K562 (cell line): ENCODE results near the gene ANKLE1. TPM values are rescaled to one million over a fixed set of nuclear protein-coding genes. Genes with fewer than 3 reads are reported as not detected.
A peak's percentile ranks its signal among the peaks of the same experiment; 100 is the strongest.

Source experiments
- BHLHE40 ChIP-seq: IDR thresholded peaks from 2 replicates; pipeline ENCODE4 v1.6.1; 2011; ENCODE audit warnings: low read length, improper control_type of control experiment
- ELF2 ChIP-seq: fragments of 250-450 bp; sonication (Bioruptor Pico); IDR thresholded peaks from 2 replicates; pipeline ENCODE4 v1.5.0; 2021; ENCODE audit warnings: mild to moderate bottlenecking
- FOXP1 ChIP-seq: sonication (generic); formaldehyde crosslinking; IDR thresholded peaks from 2 replicates; pipeline ENCODE4 v1.8.0; 2022; ENCODE audit warnings: mild to moderate bottlenecking, missing genetic modification reagents
- HSF4 ChIP-seq: fragments of 250-450 bp; sonication (Bioruptor Pico); IDR thresholded peaks from 2 replicates; pipeline ENCODE4 v2.1.2; 2022; ENCODE audit warnings: mild to moderate bottlenecking, moderate library complexity, borderline replicate concordance
- ID3 ChIP-seq, 2 experiments: fragments of 250-450 bp in 1 of 2; fragments of 450-650 bp in 1 of 2; sonication (Bioruptor Pico) in 1 of 2; IDR thresholded peaks; 2 replicates each; pipeline versions ENCODE4 v1.6.1 to v1.8.0; 2016 to 2021; ENCODE audit warnings: mild to moderate bottlenecking in 2 of 2, moderate library complexity in 2 of 2, missing compliant biosample characterization in 1 of 2, missing genetic modification characterization in 1 of 2
- KLF10 ChIP-seq: fragments of 250-450 bp; sonication (Bioruptor Pico); IDR thresholded peaks from 2 replicates; pipeline ENCODE4 v1.6.1; 2021; ENCODE audit warnings: matching md5 sums
- MAFF ChIP-seq: IDR thresholded peaks from 2 replicates; pipeline ENCODE4 v1.6.1; 2012; ENCODE audit warnings: low read length, improper control_type of control experiment
- MAFK ChIP-seq: IDR thresholded peaks from 2 replicates; pipeline ENCODE4 v1.6.1; 2011; ENCODE audit warnings: low read length, improper control_type of control experiment
- NR1H2 ChIP-seq: sonication (generic); formaldehyde crosslinking; IDR thresholded peaks from 2 replicates; pipeline ENCODE4 v1.4.0; 2020; ENCODE audit warnings: mild to moderate bottlenecking, missing genetic modification reagents
- POLR2H ChIP-seq: IDR thresholded peaks from 2 replicates; pipeline ENCODE4 v1.6.1; 2016; ENCODE audit warnings: missing genetic modification characterization, low read depth, mild to moderate bottlenecking, control low read depth, missing compliant biosample characterization, moderate library complexity
- PTTG1 ChIP-seq: fragments of 450-650 bp; IDR thresholded peaks from 2 replicates; pipeline ENCODE4 v1.6.1; 2016; ENCODE audit warnings: low read depth, mild to moderate bottlenecking, missing genetic modification characterization, missing compliant biosample characterization
- RBFOX2 ChIP-seq: fragments of 200-400 bp; formaldehyde crosslinking; IDR thresholded peaks from 2 replicates; pipeline ENCODE4 v1.6.1; 2017; ENCODE audit warnings: low read depth, mild to moderate bottlenecking, low read length, moderate library complexity
- RBM25 ChIP-seq: fragments of 200-400 bp; formaldehyde crosslinking; IDR thresholded peaks from 2 replicates; pipeline ENCODE4 v1.6.1; 2018; ENCODE audit warnings: low read length, low read depth, moderate library complexity; ENCODE audit not compliant: severe bottlenecking
- SAP30 ChIP-seq: fragments of 200-600 bp; sonication (generic); IDR thresholded peaks from 2 replicates; pipeline ENCODE4 v1.6.1; 2012; ENCODE audit warnings: borderline replicate concordance, low read depth, mild to moderate bottlenecking, moderate library complexity, low read length, control low read depth, inconsistent platforms; ENCODE audit not compliant: insufficient read depth, poor library complexity, severe bottlenecking
- SRSF1 ChIP-seq: fragments of 200-400 bp; formaldehyde crosslinking; IDR thresholded peaks from 2 replicates; pipeline ENCODE4 v1.6.1; 2017; ENCODE audit warnings: mild to moderate bottlenecking, low read depth, low read length, moderate library complexity
- U2AF1 ChIP-seq: fragments of 200-400 bp; formaldehyde crosslinking; optimal IDR thresholded peaks from 2 replicates; pipeline ENCODE3; 2017; ENCODE audit warnings: mild to moderate bottlenecking, low read depth, low read length, moderate library complexity
- ZEB2 ChIP-seq: fragments of 450-650 bp; IDR thresholded peaks from 2 replicates; pipeline ENCODE4 v1.6.1; 2016
- ZFP91 ChIP-seq: sonication (generic); formaldehyde crosslinking; IDR thresholded peaks from 2 replicates; pipeline ENCODE4 v1.8.0; 2022; ENCODE audit warnings: mild to moderate bottlenecking, missing genetic modification reagents
- polyA plus RNA-seq, 8 experiments: library from polyadenylated mRNA; depleted of rRNA in 4 of 8; stranded (reverse) in 5 of 8; unstranded in 3 of 8; fragments of >200 nt; fragmentation: Nextera tagmentation in 2 of 8; fragmentation: Illumina TruSeq in 1 of 8; extraction: Ambion mirVana in 2 of 8; extraction: Trizol in 1 of 8; gene quantifications; 2 replicates each; pipeline versions ENCODE4 v1.2.1 to v1.2.3, GENCODE V29; 2011 to 2014; ENCODE audit warnings: inconsistent platforms in 1 of 8, missing spikeins in 1 of 8
- total RNA-seq, 7 experiments: library from RNA; depleted of rRNA in 6 of 7; stranded (reverse); fragments of >200 nt in 6 of 7; fragmentation: Illumina TruSeq in 2 of 7; extraction: Trizol in 2 of 7; gene quantifications; 2 replicates each; pipeline versions ENCODE4 v1.2.1 to v1.2.3, GENCODE V29; 2011 to 2021; ENCODE audit warnings: low replicate concordance in 1 of 7
- TF ChIP-seq, protein P1 (sequence below): IDR thresholded peaks from 3 replicates; pipeline ENCODE4 v1.6.1; 2011; ENCODE audit warnings: borderline replicate concordance, mild to moderate bottlenecking, moderate library complexity; ENCODE audit not compliant: insufficient read length; ENCODE audit errors: extremely low read depth
- TF ChIP-seq, protein P2 (sequence below): IDR thresholded peaks from 2 replicates; pipeline ENCODE4 v1.6.1; 2016; ENCODE audit warnings: missing genetic modification characterization, missing compliant biosample characterization

The ANKLE1 gene
- total and polyA plus RNA-seq, 9 of the 15 experiments (the other 6 are each of a cell fraction or from before 2014, with no cell fraction given) = 0.63 to 9.2 (median 2.9) TPM

DNA sequence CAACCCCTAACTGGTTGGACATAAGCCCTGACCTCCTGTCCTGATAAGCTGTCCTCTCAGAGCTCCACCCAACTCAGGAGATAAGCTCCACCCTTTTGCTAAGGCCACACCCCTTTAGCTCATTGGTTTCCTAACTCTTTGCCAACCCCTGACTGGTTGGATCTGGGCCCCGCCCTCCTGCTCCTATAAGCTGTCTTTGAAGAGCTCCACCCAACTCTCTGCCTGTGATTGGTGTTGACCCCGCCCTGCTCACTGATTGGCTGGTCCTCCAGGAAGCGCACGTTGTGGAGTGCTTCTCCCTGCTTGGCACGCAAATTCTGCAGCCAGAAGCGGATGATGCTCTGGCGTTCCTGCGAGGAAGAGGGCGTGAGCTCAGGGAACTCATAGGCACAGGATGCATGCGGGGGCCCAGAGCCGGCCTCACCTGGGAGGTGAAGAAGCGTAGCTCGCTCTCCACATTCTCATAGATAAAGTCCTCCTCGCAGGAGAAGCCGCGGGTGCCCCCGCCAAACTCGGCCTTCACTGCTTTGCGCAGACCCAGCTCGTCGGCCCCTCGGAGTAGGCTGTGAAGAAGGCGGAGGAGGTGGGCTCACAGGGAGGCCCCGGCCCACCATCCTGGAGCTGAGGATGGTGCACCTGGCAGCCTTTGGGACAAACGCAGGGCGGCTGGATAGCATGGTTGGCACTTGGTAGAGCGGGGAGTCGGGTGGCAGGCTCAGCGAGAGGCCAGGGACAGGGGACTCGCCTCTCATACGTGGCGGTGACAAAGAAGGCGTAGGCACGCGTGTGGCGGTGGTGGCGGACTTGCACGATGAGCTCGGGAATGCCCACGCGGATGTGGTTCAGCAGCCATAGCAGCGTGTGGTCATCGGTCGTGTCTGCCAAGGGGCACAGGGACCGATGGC is 51.2 kb downstream of the ANKLE1 start (continued):
- TF ChIP-seq ID3 (CRISPR knock-in tag; IDR thresholded peaks at IDR 0.05) (no peak), ID3 (tag; IDR thresholded peaks at IDR 0.05) (0 out of 2 replicates have a peak, but pooled peaks have one; percentile 39), PTTG1 (tag) (no peak), U2AF1 (no peak), POLR2H (tag) (no peak), HSF4 (CRISPR knock-in tag) (no peak), ELF2 (CRISPR knock-in tag) (peak; percentile 75), ZEB2 (no peak), ZFP91 (CRISPR knock-in tag) (no peak), SAP30 (no peak), FOXP1 (CRISPR knock-in tag) (0 out of 2 replicates have a peak, but pooled peaks have one; percentile 20), RBFOX2 (peak; percentile 19; the same call in 1 of the 2 replicates), BHLHE40 (0 out of 2 replicates have a peak, but pooled peaks have one; percentile 13), NR1H2 (no peak), MAFF (no peak), RBM25 (peak; percentile 64), KLF10 (no peak), SRSF1 (no peak), MAFK (no peak)
- TF ChIP-seq, protein P1, sequence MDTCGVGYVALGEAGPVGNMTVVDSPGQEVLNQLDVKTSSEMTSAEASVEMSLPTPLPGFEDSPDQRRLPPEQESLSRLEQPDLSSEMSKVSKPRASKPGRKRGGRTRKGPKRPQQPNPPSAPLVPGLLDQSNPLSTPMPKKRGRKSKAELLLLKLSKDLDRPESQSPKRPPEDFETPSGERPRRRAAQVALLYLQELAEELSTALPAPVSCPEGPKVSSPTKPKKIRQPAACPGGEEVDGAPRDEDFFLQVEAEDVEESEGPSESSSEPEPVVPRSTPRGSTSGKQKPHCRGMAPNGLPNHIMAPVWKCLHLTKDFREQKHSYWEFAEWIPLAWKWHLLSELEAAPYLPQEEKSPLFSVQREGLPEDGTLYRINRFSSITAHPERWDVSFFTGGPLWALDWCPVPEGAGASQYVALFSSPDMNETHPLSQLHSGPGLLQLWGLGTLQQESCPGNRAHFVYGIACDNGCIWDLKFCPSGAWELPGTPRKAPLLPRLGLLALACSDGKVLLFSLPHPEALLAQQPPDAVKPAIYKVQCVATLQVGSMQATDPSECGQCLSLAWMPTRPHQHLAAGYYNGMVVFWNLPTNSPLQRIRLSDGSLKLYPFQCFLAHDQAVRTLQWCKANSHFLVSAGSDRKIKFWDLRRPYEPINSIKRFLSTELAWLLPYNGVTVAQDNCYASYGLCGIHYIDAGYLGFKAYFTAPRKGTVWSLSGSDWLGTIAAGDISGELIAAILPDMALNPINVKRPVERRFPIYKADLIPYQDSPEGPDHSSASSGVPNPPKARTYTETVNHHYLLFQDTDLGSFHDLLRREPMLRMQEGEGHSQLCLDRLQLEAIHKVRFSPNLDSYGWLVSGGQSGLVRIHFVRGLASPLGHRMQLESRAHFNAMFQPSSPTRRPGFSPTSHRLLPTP = no peak
- TF ChIP-seq, protein P2, sequence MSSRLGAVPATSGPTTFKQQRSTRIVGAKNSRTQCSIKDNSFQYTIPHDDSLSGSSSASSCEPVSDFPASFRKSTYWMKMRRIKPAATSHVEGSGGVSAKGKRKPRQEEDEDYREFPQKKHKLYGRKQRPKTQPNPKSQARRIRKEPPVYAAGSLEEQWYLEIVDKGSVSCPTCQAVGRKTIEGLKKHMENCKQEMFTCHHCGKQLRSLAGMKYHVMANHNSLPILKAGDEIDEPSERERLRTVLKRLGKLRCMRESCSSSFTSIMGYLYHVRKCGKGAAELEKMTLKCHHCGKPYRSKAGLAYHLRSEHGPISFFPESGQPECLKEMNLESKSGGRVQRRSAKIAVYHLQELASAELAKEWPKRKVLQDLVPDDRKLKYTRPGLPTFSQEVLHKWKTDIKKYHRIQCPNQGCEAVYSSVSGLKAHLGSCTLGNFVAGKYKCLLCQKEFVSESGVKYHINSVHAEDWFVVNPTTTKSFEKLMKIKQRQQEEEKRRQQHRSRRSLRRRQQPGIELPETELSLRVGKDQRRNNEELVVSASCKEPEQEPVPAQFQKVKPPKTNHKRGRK (tag) = no peak
